ENCODE measurements around the gene FBXO31.

Gene FBXO31

GRCh38 chr16:87330646-87331045 lies 52.9 kb downstream of the FBXO31 start:
- DNase-seq: no peak

GRCh38 chr16:87330257-87330624 lies 53.3 kb downstream of the FBXO31 start:
- DNase-seq: no peak

- DNase-seq: no peak
Observed at GRCh38 chr16:87329436-87330256, 53.9 kb downstream of the FBXO31 start.

GRCh38 chr16:87328846-87329245 lies 54.7 kb downstream of the FBXO31 start:
- no peak for DNase-seq

- no peak for DNase-seq
Observed at GRCh38 chr16:87327798-87328495, 55.6 kb downstream of the FBXO31 start.

GRCh38 chr16:87326151-87326571 lies 57.4 kb downstream of the FBXO31 start:
- peak in 3 of 56 donors; percentile 16 to 37 (median 16) for DNase-seq

GRCh38 chr16:87325423-87325858 lies 58.1 kb downstream of the FBXO31 start:
- DNase-seq: no peak

GRCh38 chr16:87324411-87325275 lies 58.9 kb downstream of the FBXO31 start:
- peak in 21 of 56 donors; percentile 5 to 54 (median 22) for DNase-seq

- no peak for DNase-seq
Observed at GRCh38 chr16:87323727-87324410, 59.7 kb downstream of the FBXO31 start.

GRCh38 chr16:87322833-87323726 lies 60.5 kb downstream of the FBXO31 start:
- no peak for DNase-seq

- no peak for DNase-seq
Observed at GRCh38 chr16:87322360-87322759, 61.2 kb downstream of the FBXO31 start.

GRCh38 chr16:87321336-87322107 lies 62.1 kb downstream of the FBXO31 start:
- no peak for DNase-seq

GRCh38 chr16:87320510-87321227 lies 62.9 kb downstream of the FBXO31 start:
- DNase-seq: no peak

- no peak for DNase-seq
Observed at GRCh38 chr16:87319997-87320491, 63.5 kb downstream of the FBXO31 start.

GRCh38 chr16:87319011-87319410 lies 64.6 kb downstream of the FBXO31 start:
- no peak for DNase-seq

GRCh38 chr16:87317750-87318644 lies 65.6 kb downstream of the FBXO31 start:
- peak in 7 of 56 donors; percentile 39 to 60 (median 46) for DNase-seq

Measured in nucleus accumbens (tissue), 56 donors.